SK-N-SH treated with all-trans-retinoic acid at 6 μM for 48 hours (cell line): Measurements from ENCODE around the gene GPC2.

ENCODE experiments used
- ARNTL ChIP-seq: fragments of 450-650 bp; formaldehyde crosslinking; IDR thresholded peaks from 2 replicates; pipeline ENCODE4 v1.5.0; 2020; ENCODE audit warnings: low read depth, mild to moderate bottlenecking, moderate library complexity, borderline replicate concordance
- BACH2 ChIP-seq: fragments of 250-450 bp; sonication (Bioruptor Pico); IDR thresholded peaks from 2 replicates; pipeline ENCODE4 v1.9.0; 2021; ENCODE audit warnings: mild to moderate bottlenecking, borderline replicate concordance
- CREB5 ChIP-seq: fragments of 250-450 bp; sonication (Bioruptor Pico); IDR thresholded peaks from 2 replicates; pipeline ENCODE4 v1.5.1; 2020; ENCODE audit warnings: low read depth, mild to moderate bottlenecking, moderate library complexity
- CSRNP3 ChIP-seq: fragments of 250-450 bp; sonication (Bioruptor Pico); IDR thresholded peaks from 2 replicates; pipeline ENCODE4 v1.5.1; 2021; ENCODE audit warnings: mild to moderate bottlenecking, moderate library complexity
- ESRRG ChIP-seq: fragments of 250-450 bp; sonication (Bioruptor Pico); IDR thresholded peaks from 2 replicates; pipeline ENCODE4 v1.6.1; 2021; ENCODE audit warnings: mild to moderate bottlenecking
- OSR1 ChIP-seq: fragments of 250-450 bp; sonication (Bioruptor Pico); IDR thresholded peaks from 2 replicates; pipeline ENCODE4 v1.8.0; 2022; ENCODE audit warnings: moderate library complexity, mild to moderate bottlenecking, inconsistent platforms
- PATZ1 ChIP-seq: fragments of 250-450 bp; sonication (Bioruptor Pico); IDR thresholded peaks from 2 replicates; pipeline ENCODE4 v1.8.0; 2020; ENCODE audit warnings: mild to moderate bottlenecking, moderate library complexity, borderline replicate concordance
- RARB ChIP-seq: fragments of 250-450 bp; sonication (Bioruptor Pico); IDR thresholded peaks from 2 replicates; pipeline ENCODE4 v1.8.0; 2021; ENCODE audit warnings: mild to moderate bottlenecking, moderate library complexity
- ZC3H10 ChIP-seq: fragments of 250-450 bp; sonication (Bioruptor Pico); IDR thresholded peaks from 2 replicates; pipeline ENCODE4 v1.5.1; 2021; ENCODE audit warnings: mild to moderate bottlenecking, moderate library complexity
- ZFP3 ChIP-seq: fragments of 250-450 bp; sonication (Bioruptor Pico); IDR thresholded peaks from 2 replicates; pipeline ENCODE4 v1.5.0; 2020; ENCODE audit warnings: mild to moderate bottlenecking, moderate library complexity
- ZFP30 ChIP-seq: fragments of 450-650 bp; formaldehyde crosslinking; IDR thresholded peaks from 2 replicates; pipeline ENCODE4 v1.5.0; 2022; ENCODE audit warnings: mild to moderate bottlenecking, moderate library complexity
- ZNF8 ChIP-seq: fragments of 450-650 bp; formaldehyde crosslinking; IDR thresholded peaks from 2 replicates; pipeline ENCODE4 v1.5.0; 2020; ENCODE audit warnings: mild to moderate bottlenecking, moderate library complexity

- TF ChIP-seq BACH2 (CRISPR knock-in tag) (no peak), CSRNP3 (no peak), PATZ1 (no peak), ZFP3 (CRISPR knock-in tag) (no peak), ZC3H10 (no peak), ZFP30 (CRISPR knock-in tag) (no peak), CREB5 (CRISPR knock-in tag) (no peak), ESRRG (CRISPR knock-in tag) (no peak), ZNF8 (CRISPR knock-in tag) (no peak), OSR1 (CRISPR knock-in tag) (no peak), ARNTL (CRISPR knock-in tag) (no peak), RARB (CRISPR knock-in tag) (no peak)
Observed at GRCh38 chr7:100211342-100211780, 34.2 kb upstream of the GPC2 start.
